CD4-positive, alpha-beta T cell treated with Interleukin-4 for 1 hour (primary cell): ENCODE data around the gene PRDX6.
"Not testable (repeated sequence)": the region's sequence is repeated elsewhere in the genome, so short reads cannot be mapped to it uniquely, and the experiment has no call there.

ENCODE experiments used
- DNase-seq, 2 donors: peaks; one replicate each; pipeline ENCODE4 v3.0.0-alpha.2; 2020 to 2022

The PRDX6 gene

DNA sequence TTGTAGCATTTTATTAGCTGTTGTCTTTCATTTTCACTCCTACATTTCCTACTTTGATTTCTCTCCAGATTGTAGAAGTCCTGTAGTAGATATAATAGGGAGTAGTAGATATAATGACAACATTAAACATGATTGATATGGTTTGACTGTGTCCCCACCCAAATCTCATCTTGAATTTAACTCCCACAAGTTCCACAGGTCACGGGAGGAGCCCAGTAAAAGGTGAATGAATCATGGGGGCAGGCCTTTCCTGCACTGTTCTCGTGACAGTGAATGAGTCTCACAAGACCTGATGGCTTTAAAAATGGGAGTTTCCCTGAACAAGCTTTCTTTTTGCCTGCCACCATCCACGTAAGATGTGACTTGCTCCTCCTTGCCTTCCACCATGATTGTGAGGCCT lies 7.5 kb upstream of the PRDX6 start:
- DNase-seq: no peak

DNA sequence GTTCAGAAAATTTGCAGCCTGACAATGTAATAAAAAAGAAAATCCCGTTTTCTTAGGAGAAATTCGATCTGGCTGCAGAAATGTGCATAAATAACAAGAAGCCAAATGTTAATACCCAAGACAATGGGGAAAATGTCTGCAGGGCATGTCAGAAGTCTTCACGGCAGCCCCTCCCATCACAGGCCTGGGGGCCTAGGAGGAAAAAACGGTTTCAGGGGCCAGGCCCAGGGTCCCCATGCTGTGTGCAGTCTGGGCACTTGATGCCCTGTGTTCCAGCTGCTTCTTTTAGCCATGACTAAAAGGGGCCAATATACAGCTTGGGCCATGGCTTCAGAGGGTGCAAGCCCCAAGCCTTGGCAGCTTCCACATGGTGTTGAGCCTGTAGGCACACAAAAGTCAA lies 6.5 kb upstream of the PRDX6 start:
- DNase-seq: no peak

DNA sequence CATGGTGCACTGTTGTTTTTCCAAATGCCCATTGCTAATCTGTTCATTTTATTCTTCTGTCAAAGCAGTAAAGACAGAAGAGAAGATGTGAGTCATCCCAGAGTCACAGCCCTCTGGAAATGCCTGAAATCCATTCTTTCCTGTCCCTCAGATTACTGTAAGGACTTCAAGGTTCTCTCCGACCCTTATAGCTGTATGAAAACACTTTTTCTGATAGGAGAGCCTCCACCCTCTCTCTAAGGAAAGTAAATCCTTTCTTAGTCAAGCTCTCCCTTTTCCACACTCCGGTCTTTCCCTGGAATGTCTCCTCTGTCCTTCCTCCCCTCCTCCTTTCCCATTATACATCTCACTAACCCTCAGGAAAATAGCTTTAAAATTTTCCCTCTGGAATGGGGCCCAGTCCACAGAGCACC lies 3.5 kb upstream of the PRDX6 start:
- DNase-seq: no peak

GRCh38 chr1:173474097-173474779 lies 2.9 kb upstream of the PRDX6 start:
- DNase-seq: no peak

- DNase-seq: not testable (repeated sequence)
These were observed 2.2 kb upstream of the PRDX6 start for GRCh38 chr1:173474780-173475421.

GRCh38 chr1:173475564-173476196 lies 1.5 kb upstream of the PRDX6 start:
- no peak for DNase-seq

DNA sequence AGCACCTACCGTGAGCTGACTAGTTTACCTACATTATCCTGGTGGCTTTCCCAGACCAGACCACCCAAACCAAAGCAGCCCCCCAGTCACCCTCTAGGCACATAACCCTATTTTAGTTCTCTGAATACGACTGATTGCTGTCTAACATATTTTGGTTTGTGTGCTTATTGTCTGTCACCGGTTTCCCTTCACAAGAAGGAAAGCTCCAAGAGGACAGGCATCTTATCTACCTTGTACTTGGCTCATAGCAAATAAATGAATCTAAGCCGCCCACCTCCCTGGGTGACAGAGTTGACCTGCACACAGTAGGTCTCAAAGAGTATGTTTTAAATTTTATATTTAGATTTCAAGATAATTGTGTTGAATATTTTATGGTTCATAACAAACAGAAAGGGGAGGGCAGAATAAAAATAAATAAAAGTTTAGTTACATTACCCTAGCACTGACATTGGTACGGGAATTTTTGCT lies 904 bp upstream of the PRDX6 start:
- no peak for DNase-seq

DNA sequence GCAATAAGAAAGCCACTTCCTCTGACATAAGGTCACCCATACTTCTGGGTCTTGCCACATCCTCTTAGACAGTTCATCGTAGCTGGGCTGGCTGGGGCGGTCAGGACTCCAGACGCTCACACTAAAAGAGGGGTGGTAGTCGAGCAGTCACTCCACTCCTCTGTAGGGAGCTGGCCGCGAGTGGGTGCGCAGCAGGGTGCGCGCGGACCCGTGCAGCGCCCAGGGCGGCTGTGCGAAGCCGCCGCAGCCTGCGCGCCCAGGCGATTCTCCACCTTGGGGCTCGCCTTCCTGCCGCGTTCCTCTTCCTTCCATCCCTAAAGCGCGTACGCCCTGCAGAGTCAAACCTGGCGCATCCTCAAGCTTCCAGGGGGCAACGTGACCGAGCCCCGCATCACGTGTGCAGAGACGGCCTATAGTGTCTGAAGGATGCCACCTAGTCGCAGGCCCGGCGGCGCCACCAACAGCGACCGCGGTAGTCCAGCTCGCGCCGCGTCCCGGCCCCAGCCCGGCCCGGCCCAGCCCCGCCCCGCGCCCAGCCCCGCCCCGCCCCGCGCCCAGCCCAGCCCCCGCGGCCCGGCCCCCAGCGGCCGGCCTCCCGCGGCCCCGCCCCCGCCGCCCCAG lies 360 bp upstream of the PRDX6 start:
- peak; percentile 86 to 88 for DNase-seq

DNA sequence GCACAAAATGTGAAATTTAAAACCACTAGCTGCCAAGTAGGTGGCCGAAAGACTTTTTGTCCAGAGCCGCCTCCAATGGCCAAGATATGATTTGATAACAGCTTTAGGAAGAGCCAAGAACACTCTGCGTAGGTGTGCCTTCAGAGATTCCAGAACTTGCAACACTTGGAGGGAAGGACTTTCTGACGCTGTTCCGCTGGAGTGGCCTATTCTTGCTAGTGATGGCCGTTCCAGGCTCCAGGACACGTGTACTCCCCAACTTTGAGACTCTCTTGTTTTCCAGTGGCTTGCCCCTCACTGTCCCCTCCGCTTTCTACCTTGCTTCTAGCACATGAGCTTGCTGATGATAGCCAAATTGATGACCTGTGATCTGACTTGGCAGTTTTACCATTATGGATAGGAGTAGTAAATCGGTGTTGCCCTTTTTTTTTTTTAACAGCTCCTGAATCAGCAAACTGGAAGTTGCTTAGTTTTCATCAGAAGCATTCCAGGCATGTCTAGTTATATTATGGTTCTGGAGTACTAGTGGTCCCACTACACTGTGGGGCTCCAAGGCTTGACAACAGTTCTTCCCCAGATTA lies 1.0 kb downstream of the PRDX6 start:
- DNase-seq: no peak

- no peak for DNase-seq
These were observed 2.5 kb downstream of the PRDX6 start for GRCh38 chr1:173479649-173480048.

- no peak for DNase-seq
These were observed 4.1 kb downstream of the PRDX6 start for GRCh38 chr1:173481195-173481772.

DNA sequence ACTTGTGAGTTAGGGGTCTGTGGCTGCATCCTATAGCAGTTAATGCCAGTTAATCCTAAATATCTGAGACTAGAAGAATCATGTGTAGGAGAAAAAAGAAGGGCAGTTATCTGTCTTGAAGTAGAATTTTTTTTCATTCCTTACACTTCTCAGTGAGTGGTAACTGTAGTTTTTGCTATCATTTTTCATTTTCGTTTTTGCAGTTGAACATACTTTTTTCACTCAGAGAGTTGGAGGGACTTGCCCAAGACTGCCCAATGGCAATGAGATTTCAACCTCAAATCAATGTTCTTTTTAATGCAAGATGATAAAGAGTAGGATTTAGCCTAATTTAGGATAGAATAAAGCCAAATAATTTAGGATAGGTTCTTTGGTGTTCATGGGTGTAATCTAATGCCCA lies 5.5 kb downstream of the PRDX6 start:
- DNase-seq: no peak

DNA sequence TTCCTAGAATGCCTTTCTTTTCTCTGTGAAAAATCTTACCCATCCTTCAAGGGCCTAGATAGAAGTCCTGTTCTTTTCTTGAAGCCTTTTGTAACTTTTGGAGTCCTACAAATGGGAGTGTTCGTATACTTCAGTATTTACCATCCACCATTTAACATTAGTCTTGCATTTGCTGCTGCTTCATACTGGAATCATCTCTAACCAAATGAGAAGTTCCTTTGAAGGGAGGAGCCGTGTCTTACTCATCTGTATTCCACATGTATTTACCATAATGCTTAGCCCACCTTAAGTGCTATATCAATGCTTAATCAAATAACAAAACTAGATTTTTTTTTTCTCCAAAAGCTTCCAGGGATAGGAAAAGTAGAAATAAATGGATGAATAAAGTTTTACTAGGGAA lies 7.1 kb downstream of the PRDX6 start:
- no peak for DNase-seq

- no peak for DNase-seq
These were observed 8.3 kb downstream of the PRDX6 start for GRCh38 chr1:173485401-173485800.

DNA sequence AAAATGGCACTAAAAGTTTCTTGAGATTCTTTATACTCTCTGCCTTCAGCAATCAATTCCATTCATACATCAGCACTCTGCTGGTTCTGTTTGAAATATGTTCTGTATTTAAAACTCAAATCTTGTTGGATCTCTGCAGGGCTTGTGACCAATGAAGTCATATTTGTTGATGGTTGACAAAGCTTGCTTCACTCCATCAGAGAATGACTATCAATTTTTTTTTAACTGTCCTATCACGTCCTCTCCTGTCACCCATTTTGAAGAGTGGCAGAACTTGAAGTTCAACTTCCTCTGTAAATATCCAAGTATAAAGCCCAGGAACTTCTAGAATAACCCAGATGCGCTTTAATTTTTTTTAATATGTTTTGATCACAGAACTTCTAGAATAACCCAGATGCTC lies 10.9 kb downstream of the PRDX6 start:
- DNase-seq: no peak

- DNase-seq: no peak
These were observed 12.0 kb downstream of the PRDX6 start for GRCh38 chr1:173489149-173489600.

DNA sequence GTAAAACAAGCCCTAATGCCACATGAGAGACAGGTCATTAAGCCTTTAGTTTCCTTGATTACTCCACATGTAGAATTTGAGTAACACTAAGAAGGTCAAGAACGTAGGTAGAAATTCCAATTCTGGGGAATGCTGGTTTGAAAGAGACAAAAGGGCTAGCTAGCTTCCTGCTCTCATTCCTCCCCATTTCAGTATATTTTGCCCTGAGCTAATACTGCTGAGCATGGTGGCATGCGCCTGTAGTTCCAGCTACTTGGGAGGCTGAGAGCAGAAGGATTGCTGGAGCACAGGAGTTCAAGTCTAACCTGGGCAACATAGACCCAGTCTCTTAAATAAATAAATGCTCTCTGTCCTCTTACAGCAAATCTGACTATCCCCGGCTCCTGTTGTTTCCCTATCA lies 12.8 kb downstream of the PRDX6 start:
- no peak for DNase-seq

GRCh38 chr1:173491508-173491907 lies 14.4 kb downstream of the PRDX6 start:
- no peak for DNase-seq

DNA sequence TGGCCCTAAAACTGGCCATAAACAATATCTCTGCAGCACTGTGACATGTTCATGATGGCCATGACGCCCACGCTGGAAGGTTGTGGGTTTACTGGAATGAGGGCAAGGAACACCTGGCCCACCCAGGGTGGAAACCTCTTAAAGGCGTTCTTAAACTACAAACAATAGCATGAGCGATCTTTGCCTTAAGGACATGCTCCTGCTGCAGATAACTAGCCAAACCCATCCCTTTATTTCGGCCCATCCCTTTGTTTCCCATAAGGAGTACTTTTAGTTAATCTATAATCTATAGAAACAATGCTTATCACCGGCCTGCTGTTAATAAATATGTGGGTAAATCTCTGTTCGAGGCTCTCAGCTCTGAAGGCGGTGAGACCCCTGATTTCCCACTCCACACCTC lies 16.0 kb downstream of the PRDX6 start:
- DNase-seq: not testable (repeated sequence)

GRCh38 chr1:173495609-173496267 lies 18.6 kb downstream of the PRDX6 start:
- DNase-seq: no peak

GRCh38 chr1:173496757-173497320 lies 19.7 kb downstream of the PRDX6 start:
- DNase-seq: no peak

DNA sequence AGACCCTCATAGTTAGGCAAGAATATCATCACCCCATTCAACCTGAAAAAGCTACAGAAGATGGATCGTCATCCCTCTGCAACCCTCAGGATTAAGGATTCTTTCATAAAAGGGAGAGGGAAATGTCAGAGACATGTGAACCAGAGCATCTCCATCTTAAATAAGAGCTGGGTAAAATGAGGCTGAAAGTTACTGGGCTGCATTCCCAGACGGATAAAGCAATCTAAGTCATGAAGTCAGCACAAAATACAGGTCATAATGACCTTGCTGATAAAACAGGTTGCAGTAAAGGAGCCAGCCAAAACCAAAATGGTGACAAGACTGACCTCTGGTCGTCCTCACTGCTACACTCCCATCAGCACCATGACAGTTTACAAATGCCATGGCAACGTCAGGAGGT lies 22.6 kb downstream of the PRDX6 start:
- DNase-seq: no peak
